GM12878 (cell line): ENCODE data around the gene MAMDC4. TPM values are rescaled to one million over a fixed set of nuclear protein-coding genes. Genes with fewer than 3 reads are reported as not detected.
"Not testable (repeated sequence)": the region's sequence is repeated elsewhere in the genome, so short reads cannot be mapped to it uniquely, and the experiment has no call there.

Source experiments
- ATAC-seq: fragments of 200-7000 bp; cut with Tn5 transposase; 3 replicates; pipeline ENCODE4 v1.9.1; 2020; ENCODE audit warnings: mild to moderate bottlenecking, moderate library complexity
- BruUV-seq: library from RNA; stranded (reverse); fragments of 400-500 nt; replicated peaks from 2 replicates; lab custom pipeline; 2021; lab: Mats Ljungman, UMichigan
- CTCF ChIA-PET: fragments of 300-600 bp; sonication (Branson Sonifier 250); formaldehyde crosslinking; extraction: SDS; loops from one replicate; lab custom pipeline; 2021; ENCODE audit warnings: inconsistent platforms; lab: Yijun Ruan, JAX
- POLR2A ChIA-PET: fragments of 350-600 bp; formaldehyde crosslinking; extraction: SDS; loops from one replicate; lab custom pipeline; 2021; ENCODE audit warnings: inconsistent platforms; lab: Charles Lee
- RAD21 ChIA-PET: fragments of 300-600 bp; sonication (Branson Sonifier 250); formaldehyde crosslinking; loops from one replicate; lab custom pipeline; 2023; ENCODE audit warnings: antibody characterized with exemption; ENCODE audit not compliant: unreplicated experiment; lab: Charles Lee
- SMC1A ChIA-PET: fragments of 300-600 bp; sonication (Branson Sonifier 250); formaldehyde crosslinking; loops from one replicate; lab custom pipeline; 2023; ENCODE audit not compliant: unreplicated experiment, uncharacterized antibody; lab: Charles Lee
- DNase-seq: peaks from one replicate; pipeline ENCODE4 v3.0.0-alpha.2; 2011; ENCODE audit warnings: low read depth, low spot score
- FAIRE-seq: peaks from 3 replicates; lab custom pipeline; 2011; peaks lifted over from hg19 to GRCh38; lab: Jason Lieb, UNC
- H2AFZ ChIP-seq: 2 replicates; pipeline ENCODE4 v1.6.0; 2011; ENCODE audit warnings: low read depth, low read length, control low read depth; ENCODE audit not compliant: control insufficient read depth
- H3K27ac ChIP-seq: 2 replicates; pipeline ENCODE4 v1.5.1; 2011; ENCODE audit warnings: control low read depth; ENCODE audit not compliant: control insufficient read depth, insufficient read depth
- H3K27me3 ChIP-seq, 2 experiments: replicated peaks in 1 of 2; 2 replicates each; pipeline versions ENCODE4 v1.6.0 to v1.6.1; 2011; ENCODE audit warnings: low read length in 1 of 2; ENCODE audit not compliant: control insufficient read depth in 2 of 2, insufficient read depth in 2 of 2
- H3K36me3 ChIP-seq, 2 experiments: 2 replicates each; pipeline ENCODE4 v1.5.1; 2011; ENCODE audit warnings: low read length in 1 of 2; ENCODE audit not compliant: control insufficient read depth in 2 of 2, insufficient read depth in 2 of 2
- H3K4me1 ChIP-seq: 2 replicates; pipeline ENCODE4 v1.6.1; 2011; ENCODE audit warnings: mild to moderate bottlenecking, low read length, moderate library complexity, mixed read lengths; ENCODE audit not compliant: control insufficient read depth, insufficient read depth
- H3K4me2 ChIP-seq: 2 replicates; pipeline ENCODE4 v1.6.0; 2011; ENCODE audit warnings: control low read depth; ENCODE audit not compliant: control insufficient read depth, insufficient read depth
- H3K4me3 ChIP-seq: fragments of 200-600 bp; sonication (generic); 2 replicates; pipeline ENCODE4 v1.5.1; 2016
- H3K79me2 ChIP-seq: 2 replicates; pipeline ENCODE4 v1.6.0; 2011; ENCODE audit warnings: low read length; ENCODE audit not compliant: control insufficient read depth, insufficient read depth
- H3K9ac ChIP-seq: 2 replicates; pipeline ENCODE4 v1.8.0; 2011; ENCODE audit warnings: low read length, control low read depth, mixed read lengths; ENCODE audit not compliant: control insufficient read depth, insufficient read depth
- H3K9me3 ChIP-seq: replicated peaks from 3 replicates; pipeline ENCODE4 v1.5.1; 2011; ENCODE audit warnings: mild to moderate bottlenecking, low read length; ENCODE audit not compliant: control insufficient read depth, insufficient read depth
- H4K20me1 ChIP-seq: 2 replicates; pipeline ENCODE4 v1.6.0; 2011; ENCODE audit not compliant: control insufficient read depth, insufficient read depth
- NBN ChIP-seq: fragments of 450-650 bp; IDR thresholded peaks from 2 replicates; pipeline ENCODE4 v1.6.1; 2016
- WGBS: methylation state at CpG from one replicate; pipeline ENCODE4 v1.1.6; 2016; ENCODE audit warnings: low lambda C conversion rate; ENCODE audit not compliant: insufficient replicate concordance, insufficient coverage; ENCODE audit errors: missing lambda C conversion rate; 5-methylcytosine and 5-hydroxymethylcytosine counted together
- in situ Hi-C: fragments of 300-500 bp; cut with MboI; formaldehyde crosslinking; loops from 9 replicates; pipeline ENCODE4 v1.14.3; 2018; ENCODE audit warnings: mixed read lengths
- intact Hi-C: fragments of 100-400 bp; cut with micrococcal nuclease; formaldehyde crosslinking; loops from one replicate; pipeline ENCODE4 v1.14.2; 2022; ENCODE audit not compliant: unreplicated experiment
- polyA plus RNA-seq, 11 experiments: library from polyadenylated mRNA; depleted of rRNA in 4 of 11; unstranded in 6 of 11; stranded (reverse) in 5 of 11; fragments of >200 nt; fragmentation: Nextera tagmentation in 4 of 11; fragmentation: Illumina TruSeq in 1 of 11; extraction: Ambion mirVana in 4 of 11; extraction: Trizol in 1 of 11; gene quantifications; 1 replicate in 1 of 11; 2 replicates in 10 of 11; pipeline versions ENCODE4 v1.2.1 to v1.2.3, GENCODE V29; 2011 to 2016; ENCODE audit warnings: inconsistent platforms in 2 of 11, missing spikeins in 2 of 11, low read depth in 1 of 11
- total RNA-seq, 4 experiments: library from RNA; depleted of rRNA in 3 of 4; stranded (reverse); fragments of >200 nt in 3 of 4; fragmentation: Illumina TruSeq in 1 of 4; extraction: Trizol in 1 of 4; gene quantifications; 2 replicates each; pipeline versions ENCODE4 v1.2.1 to v1.2.3, GENCODE V29; 2013 to 2021
- TF ChIP-seq, protein P1 (sequence below): fragments of 450-650 bp; IDR thresholded peaks from 2 replicates; pipeline ENCODE4 v1.6.1; 2016; ENCODE audit warnings: mild to moderate bottlenecking

MAMDC4 gene
- total and polyA plus RNA-seq, 10 of the 15 experiments (the other 5 are each of a cell fraction or from before 2014, with no cell fraction given): 0.22 to 5.7 (median 2.4) TPM; not detected in 1

DNA sequence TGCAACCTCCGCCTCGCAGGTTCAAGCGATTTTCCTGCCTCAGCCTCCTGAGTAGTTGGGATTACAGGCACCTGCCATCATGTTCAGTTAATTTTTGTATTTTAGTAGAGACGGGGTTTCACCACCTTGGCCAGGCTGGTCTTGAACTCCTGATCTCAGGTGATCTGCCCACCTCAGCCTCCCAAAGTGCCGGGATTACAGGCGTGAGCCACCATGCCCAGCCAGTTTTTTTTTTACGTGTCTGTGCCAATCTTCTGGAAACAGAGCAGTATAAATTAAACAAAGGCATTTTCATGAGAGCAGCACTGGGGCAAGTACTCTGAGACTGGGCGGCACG is 30.8 kb downstream of the MAMDC4 start:
- H3K9me3 ChIP-seq, H3K27me3 ChIP-seq, ATAC-seq, BruUV-seq, FAIRE-seq, H3K36me3 ChIP-seq, H4K20me1 ChIP-seq, H2AFZ ChIP-seq, DNase-seq, in situ Hi-C loops: not testable (repeated sequence)
- Histone ChIP-seq H3K27ac (peak overlapping the region; percentile 85), H3K4me1 (peaks cover 40% of the 10 kb centered on the region), H3K9ac (peak overlapping the region; percentile 10), H3K4me2 (peak overlapping the region; percentile 90), H3K4me3 (peak overlapping the region; percentile 64; the same call in 1 of the 2 replicates), H3K79me2 (peaks cover 24% of the 10 kb centered on the region)
- CTCF ChIA-PET: interaction anchor here (1.5 to 6.9 kb wide), 5 partner anchors 16 to 153 kb away, joined by 4 to 46 read pairs (median 16); partner anchors contain the start of gene AJM1
- SMC1A ChIA-PET: interaction anchor here (0.6 to 8.0 kb wide), 3 partner anchors 13 to 40 kb away, joined by 3 to 70 read pairs (median 7); partner anchors contain the start of gene AJM1
- POLR2A ChIA-PET: interaction anchor here (0.7 to 4.6 kb wide), 4 partner anchors 19 to 267 kb away, joined by 3 to 41 read pairs (median 6); no protein-coding TSS in a partner anchor
- RAD21 ChIA-PET: interaction anchor here (0.8 to 1.8 kb wide), 4 partner anchors 19 to 149 kb away, joined by 4 to 23 read pairs (median 4); partner anchors contain the start of gene FUT7
- WGBS: 50% methylated on average over 9 of the region's 9 CpGs
- TF ChIP-seq, protein P1, sequence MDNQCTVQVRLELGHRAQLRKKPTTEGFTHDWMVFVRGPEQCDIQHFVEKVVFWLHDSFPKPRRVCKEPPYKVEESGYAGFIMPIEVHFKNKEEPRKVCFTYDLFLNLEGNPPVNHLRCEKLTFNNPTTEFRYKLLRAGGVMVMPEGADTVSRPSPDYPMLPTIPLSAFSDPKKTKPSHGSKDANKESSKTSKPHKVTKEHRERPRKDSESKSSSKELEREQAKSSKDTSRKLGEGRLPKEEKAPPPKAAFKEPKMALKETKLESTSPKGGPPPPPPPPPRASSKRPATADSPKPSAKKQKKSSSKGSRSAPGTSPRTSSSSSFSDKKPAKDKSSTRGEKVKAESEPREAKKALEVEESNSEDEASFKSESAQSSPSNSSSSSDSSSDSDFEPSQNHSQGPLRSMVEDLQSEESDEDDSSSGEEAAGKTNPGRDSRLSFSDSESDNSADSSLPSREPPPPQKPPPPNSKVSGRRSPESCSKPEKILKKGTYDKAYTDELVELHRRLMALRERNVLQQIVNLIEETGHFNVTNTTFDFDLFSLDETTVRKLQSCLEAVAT: peak; percentile 65
- peak; percentile 3; the same call in 1 of the 2 replicates for TF ChIP-seq NBN
- intact Hi-C loops: loop anchor here (5.0 to 10.0 kb wide), 2 partner anchors 36 to 78 kb away; partner anchors contain the start of genes PHPT1 and RABL6

GRCh38 chr9:136883670-136884069 is 31.5 kb downstream of the MAMDC4 start:
- H3K4me3 ChIP-seq, FAIRE-seq, BruUV-seq, H2AFZ ChIP-seq, in situ Hi-C loops, H3K9me3 ChIP-seq, ATAC-seq, RAD21 ChIA-PET, H3K27me3 ChIP-seq, DNase-seq, H3K36me3 ChIP-seq, H3K4me2 ChIP-seq, H3K9ac ChIP-seq, H3K27ac ChIP-seq, H4K20me1 ChIP-seq: not testable (repeated sequence)
- Histone ChIP-seq H3K4me1 (peaks cover 40% of the 10 kb centered on the region), H3K79me2 (peaks cover 32% of the 10 kb centered on the region)
- WGBS: 83% methylated on average over 10 of the region's 10 CpGs
- ChIA-PET POLR2A (interaction anchor here (0.7 to 4.6 kb wide), 3 partner anchors 14 to 78 kb away, joined by 3 to 41 read pairs (median 4); no protein-coding TSS in a partner anchor), SMC1A (interaction anchor here (8.0 kb wide), 1 partner anchor 17 kb away, joined by 70 read pairs; no protein-coding TSS in a partner anchor), CTCF (interaction anchor here (3.2 to 6.9 kb wide), 2 partner anchors 15 to 41 kb away, joined by 15 to 46 read pairs; partner anchors contain the start of gene AJM1)
- intact Hi-C loops: loop anchor here (5.0 to 10.0 kb wide), 2 partner anchors 36 to 79 kb away; partner anchors contain the start of genes PHPT1 and RABL6
